GM23338 (cell line): ENCODE measurements around the gene COIL. TPM values are rescaled to one million over a fixed set of nuclear protein-coding genes. Genes with fewer than 3 reads are reported as not detected.

Source experiments
- ATAC-seq: fragments of 200-7000 bp; cut with Tn5 transposase; 3 replicates; pipeline ENCODE4 v1.9.1; 2020
- DNase-seq: peaks from one replicate; pipeline ENCODE4 v3.0.0-alpha.2; 2015; ENCODE audit warnings: low spot score
- H2AFZ ChIP-seq: fragments of 200-600 bp; sonication (generic); 2 replicates; pipeline ENCODE4 v1.8.0; 2016; ENCODE audit warnings: antibody characterized with exemption, mild to moderate bottlenecking, moderate library complexity
- H3F3A ChIP-seq: fragments of 200-600 bp; sonication (generic); replicated peaks from 2 replicates; pipeline ENCODE4 v1.8.0; 2017; ENCODE audit warnings: antibody characterized with exemption, mixed run types, low read depth
- H3K27ac ChIP-seq: fragments of 200-600 bp; sonication (generic); 2 replicates; pipeline ENCODE4 v1.6.1; 2016; ENCODE audit warnings: low read depth
- H3K27me3 ChIP-seq: fragments of 200-600 bp; sonication (generic); 2 replicates; pipeline ENCODE4 v1.8.0; 2016; ENCODE audit warnings: mild to moderate bottlenecking, mixed run types, moderate library complexity; ENCODE audit not compliant: insufficient read depth
- H3K36me3 ChIP-seq: fragments of 200-600 bp; sonication (generic); 2 replicates; pipeline ENCODE4 v1.8.0; 2016; ENCODE audit warnings: mild to moderate bottlenecking; ENCODE audit not compliant: insufficient read depth
- H3K4me1 ChIP-seq: fragments of 200-600 bp; sonication (generic); 2 replicates; pipeline ENCODE4 v1.8.0; 2016; ENCODE audit warnings: mild to moderate bottlenecking, moderate library complexity; ENCODE audit not compliant: insufficient read depth
- H3K4me2 ChIP-seq: fragments of 200-600 bp; sonication (generic); 2 replicates; pipeline ENCODE4 v1.7.1; 2017; ENCODE audit warnings: mixed run types
- H3K4me3 ChIP-seq: fragments of 200-600 bp; sonication (generic); 2 replicates; pipeline ENCODE4 v1.6.1; 2016; ENCODE audit warnings: mixed run types
- H3K79me2 ChIP-seq: fragments of 200-600 bp; sonication (generic); replicated peaks from 2 replicates; pipeline ENCODE4 v1.8.0; 2017; ENCODE audit warnings: mild to moderate bottlenecking; ENCODE audit not compliant: insufficient read depth
- H3K9me2 ChIP-seq: fragments of 200-600 bp; sonication (generic); 2 replicates; pipeline ENCODE4 v1.8.0; 2017; ENCODE audit not compliant: insufficient read depth
- H4K20me1 ChIP-seq: fragments of 200-600 bp; sonication (generic); replicated peaks from 2 replicates; pipeline ENCODE4 v1.8.0; 2017; ENCODE audit warnings: mild to moderate bottlenecking; ENCODE audit not compliant: insufficient read depth
- H3K27ac Mint-ChIP-seq: 2 replicates; pipeline ENCODE4 v1.8.0; 2020; ENCODE audit warnings: inconsistent platforms, mild to moderate bottlenecking, moderate library complexity, mixed read lengths
- H3K27me3 Mint-ChIP-seq: 3 replicates; pipeline ENCODE4 v1.8.0; 2022; ENCODE audit warnings: low read depth, mild to moderate bottlenecking, moderate library complexity, mixed read lengths, inconsistent platforms; ENCODE audit not compliant: insufficient read depth, poor library complexity
- H3K36me3 Mint-ChIP-seq: 3 replicates; pipeline ENCODE4 v1.8.0; 2021; ENCODE audit warnings: low read depth, mild to moderate bottlenecking, inconsistent platforms, moderate library complexity, mixed read lengths
- H3K4me1 Mint-ChIP-seq: 3 replicates; pipeline ENCODE4 v1.8.0; 2020; ENCODE audit warnings: mild to moderate bottlenecking, inconsistent platforms, mixed read lengths
- H3K4me3 Mint-ChIP-seq: 3 replicates; pipeline ENCODE4 v1.8.0; 2021; ENCODE audit warnings: moderate library complexity, mild to moderate bottlenecking, inconsistent platforms, mixed read lengths
- H3K9me3 Mint-ChIP-seq: 3 replicates; pipeline ENCODE4 v1.8.0; 2020; ENCODE audit warnings: moderate library complexity, mild to moderate bottlenecking, inconsistent platforms, mixed read lengths
- CREB1 ChIP-seq: fragments of 250-450 bp; sonication (Bioruptor Pico); IDR thresholded peaks from 2 replicates; pipeline ENCODE4 v1.5.0; 2020; ENCODE audit warnings: low read depth, mild to moderate bottlenecking, moderate library complexity
- CTCF ChIP-seq, 2 experiments: fragments of 200-600 bp in 1 of 2; sonication (generic) in 1 of 2; conservative IDR thresholded peaks; 2 replicates each; pipeline versions ENCODE4 v1.5.1 to v1.6.1; 2016 to 2017; ENCODE audit warnings: antibody characterized with exemption in 2 of 2, low read depth in 2 of 2, mild to moderate bottlenecking in 2 of 2, moderate library complexity in 1 of 2
- EZH2 ChIP-seq: fragments of 200-600 bp; sonication (generic); IDR thresholded peaks from one replicate; pipeline ENCODE4 v1.8.0; 2017; ENCODE audit warnings: antibody characterized with exemption, mild to moderate bottlenecking, low read depth; ENCODE audit not compliant: unreplicated experiment
- EZH2phosphoT487 ChIP-seq: fragments of 200-600 bp; sonication (generic); IDR thresholded peaks from one replicate; pipeline ENCODE4 v1.8.1; 2018; ENCODE audit warnings: antibody characterized with exemption; ENCODE audit not compliant: unreplicated experiment
- NANOG ChIP-seq: IDR thresholded peaks from 2 replicates; pipeline ENCODE4 v1.6.1; 2016; ENCODE audit warnings: antibody characterized with exemption, borderline replicate concordance
- POLR2AphosphoS5 ChIP-seq: IDR thresholded peaks from 2 replicates; pipeline ENCODE4 v1.6.1; 2016; ENCODE audit warnings: antibody characterized with exemption, low read depth
- REST ChIP-seq: IDR thresholded peaks from one replicate; pipeline ENCODE4 v1.6.1; 2018; ENCODE audit warnings: antibody characterized with exemption; ENCODE audit not compliant: unreplicated experiment
- STAT1 ChIP-seq: IDR thresholded peaks from one replicate; pipeline ENCODE4 v1.6.1; 2016; ENCODE audit warnings: antibody characterized with exemption; ENCODE audit not compliant: unreplicated experiment
- ZNF114 ChIP-seq: fragments of 250-450 bp; sonication (Bioruptor Pico); IDR thresholded peaks from 2 replicates; pipeline ENCODE4 v1.5.0; 2020; ENCODE audit warnings: mild to moderate bottlenecking, moderate library complexity
- ZNF331 ChIP-seq: fragments of 250-450 bp; sonication (Bioruptor Pico); IDR thresholded peaks from 2 replicates; pipeline ENCODE4 v1.5.0; 2020; ENCODE audit warnings: low read depth, mild to moderate bottlenecking, moderate library complexity
- polyA plus RNA-seq: library from polyadenylated mRNA; unstranded; fragments of >200 nt; fragmentation: Nextera tagmentation; extraction: Ambion mirVana; gene quantifications from 2 replicates; pipeline ENCODE4 v1.2.1, GENCODE V29; 2016
- total RNA-seq: library from RNA; depleted of rRNA; stranded (reverse); fragments of >200 nt; shearing (Covaris generic); gene quantifications from 2 replicates; pipeline ENCODE4 v1.2.3, GENCODE V29; 2014

COIL gene
- total and polyA plus RNA-seq, 2 experiments from 2014 or later, result 18.5 to 32.2 TPM

GRCh38 chr17:56974055-56974454 lies 13.2 kb upstream of the COIL start:
- Histone ChIP-seq H3K27ac (no peak overlapping the region), H3K4me3 (no peak overlapping the region), H3K36me3 (no peaks in the 10 kb centered on the region), H4K20me1 (no peaks in the 10 kb centered on the region), H3K9me2 (no peaks in the 10 kb centered on the region), H3K4me2 (no peak overlapping the region), H2AFZ (peak overlapping the region; percentile 79; the same call in 1 of the 2 replicates), H3K79me2 (0 out of 2 replicates have a peak, but pooled peaks cover 4% of the 10 kb centered on the region), H3F3A (no peaks in the 10 kb centered on the region; the same call in 1 of the 2 replicates), H3K4me1 (peaks cover 15% of the 10 kb centered on the region), H3K27me3 (no peaks in the 10 kb centered on the region)
- Mint-ChIP-seq H3K36me3 (peaks cover 18% of the 10 kb centered on the region; the same call in 1 of the 3 replicates), H3K9me3 (peaks cover 38% of the 10 kb centered on the region), H3K27me3 (peaks cover 9% of the 10 kb centered on the region), H3K27ac (no peak overlapping the region), H3K4me3 (no peak overlapping the region), H3K4me1 (peaks cover 31% of the 10 kb centered on the region)
- TF ChIP-seq EZH2 (no peak), EZH2phosphoT487 (no peak), POLR2AphosphoS5 (no peak), REST (no peak), STAT1 (no peak)
- no peak for ATAC-seq
- DNase-seq, result no peak

GRCh38 chr17:56973520-56973919 lies 12.7 kb upstream of the COIL start:
- no peak overlapping the region for H3K27ac Mint-ChIP-seq
- H3K9me3 Mint-ChIP-seq, result peaks cover 38% of the 10 kb centered on the region
- Histone ChIP-seq H2AFZ (peak overlapping the region; percentile 79), H3K27ac (no peak overlapping the region), H3K9me2 (no peaks in the 10 kb centered on the region), H3K4me2 (no peak overlapping the region), H3F3A (no peaks in the 10 kb centered on the region; the same call in 1 of the 2 replicates), H3K4me1 (peaks cover 9% of the 10 kb centered on the region), H3K79me2 (0 out of 2 replicates have a peak, but pooled peaks cover 3% of the 10 kb centered on the region), H3K36me3 (no peaks in the 10 kb centered on the region), H4K20me1 (no peaks in the 10 kb centered on the region), H3K4me3 (no peak overlapping the region), H3K27me3 (no peaks in the 10 kb centered on the region)
- DNase-seq, result no peak
- peaks cover 18% of the 10 kb centered on the region; the same call in 1 of the 3 replicates for H3K36me3 Mint-ChIP-seq
- peaks cover 26% of the 10 kb centered on the region for H3K4me1 Mint-ChIP-seq
- no peak for ATAC-seq
- peaks cover 9% of the 10 kb centered on the region for H3K27me3 Mint-ChIP-seq
- no peak overlapping the region for H3K4me3 Mint-ChIP-seq
- TF ChIP-seq NANOG, result no peak
- TF ChIP-seq EZH2, result no peak
- TF ChIP-seq CTCF (conservative IDR thresholded peaks at IDR 0.05; ENCODE audit: low read depth in 2 of 2), result no peak
- no peak for TF ChIP-seq ZNF114 (CRISPR knock-in tag)
- TF ChIP-seq ZNF331, result no peak
- no peak for TF ChIP-seq REST
- no peak for TF ChIP-seq CREB1 (CRISPR knock-in tag)
